HT-29 (cell line): ENCODE measurements around the gene ESF1. TPM values are rescaled to one million over a fixed set of nuclear protein-coding genes. Genes with fewer than 3 reads are reported as not detected.

Source experiments
- DNase-seq: peaks from one replicate; pipeline ENCODE4 v3.0.0-alpha.2; 2015; ENCODE audit warnings: low spot score
- total RNA-seq: library from RNA; depleted of rRNA; stranded (reverse); fragments of >200 nt; shearing (Covaris generic); gene quantifications from 2 replicates; pipeline ENCODE4 v1.2.3, GENCODE V29; 2014; rRNA removed

ESF1 gene
- total RNA-seq: 3.7 and 4.7 TPM in 2 replicates

- peak; percentile 95 for DNase-seq
These were observed at the start of gene ESF1, which contains the start of gene NDUFAF5 for GRCh38 chr20:13784893-13785715. TSS of gene ESF1 (minus strand) at chr20:13784919. CDS start at chr20:13783140, 1,779 bp downstream. TSS of gene NDUFAF5 (plus strand) at chr20:13785028. CDS start at chr20:13785069, 41 bp downstream.

GRCh38 chr20:13831476-13831875, 46.8 kb upstream of the ESF1 start:
- DNase-seq: no peak

GRCh38 chr20:13825465-13825864, 40.7 kb upstream of the ESF1 start:
- DNase-seq: no peak

GRCh38 chr20:13824459-13824858, 39.7 kb upstream of the ESF1 start:
- no peak for DNase-seq

- no peak for DNase-seq
These were observed 37.7 kb upstream of the ESF1 start for GRCh38 chr20:13822459-13822858.

GRCh38 chr20:13821876-13822275, 37.2 kb upstream of the ESF1 start:
- no peak for DNase-seq

- peak; percentile 73 for DNase-seq
These were observed 35.3 kb upstream of the ESF1 start for GRCh38 chr20:13819885-13820645.

- DNase-seq: no peak
These were observed 32.6 kb upstream of the ESF1 start for GRCh38 chr20:13817342-13817741.

- no peak for DNase-seq
These were observed 32.0 kb upstream of the ESF1 start for GRCh38 chr20:13816757-13817156.

- no peak for DNase-seq
These were observed 30.0 kb upstream of the ESF1 start for GRCh38 chr20:13814672-13815071.

GRCh38 chr20:13813910-13814309, 29.2 kb upstream of the ESF1 start:
- no peak for DNase-seq

- no peak for DNase-seq
These were observed 25.7 kb upstream of the ESF1 start for GRCh38 chr20:13810446-13810845.

- no peak for DNase-seq
These were observed 25.1 kb upstream of the ESF1 start for GRCh38 chr20:13809855-13810254.

GRCh38 chr20:13809373-13809772, 24.7 kb upstream of the ESF1 start:
- DNase-seq: no peak

GRCh38 chr20:13800728-13801134, 16.0 kb upstream of the ESF1 start:
- peak; percentile 65 for DNase-seq

- DNase-seq: no peak
These were observed 15.3 kb upstream of the ESF1 start for GRCh38 chr20:13799974-13800373.

GRCh38 chr20:13799040-13799439, 14.3 kb upstream of the ESF1 start:
- DNase-seq: no peak

GRCh38 chr20:13794667-13795066, 9.9 kb upstream of the ESF1 start:
- DNase-seq: no peak

GRCh38 chr20:13793001-13793400, 8.3 kb upstream of the ESF1 start:
- no peak for DNase-seq

GRCh38 chr20:13791540-13792459, 7.1 kb upstream of the ESF1 start:
- DNase-seq: no peak

GRCh38 chr20:13790708-13791107, 6.0 kb upstream of the ESF1 start:
- no peak for DNase-seq
